K562 (cell line): ENCODE results near the gene PPIC. TPM values are rescaled to one million over a fixed set of nuclear protein-coding genes. Genes with fewer than 3 reads are reported as not detected.

Experiments
- ATAC-seq: fragments of 200-7000 bp; cut with Tn5 transposase; 3 replicates; pipeline ENCODE4 v1.9.1; 2020; ENCODE audit warnings: moderate library complexity
- BruUV-seq: library from RNA; stranded (reverse); fragments of 400-500 nt; replicated peaks from 2 replicates; lab custom pipeline; 2021; lab: Mats Ljungman, UMichigan
- CTCF ChIA-PET: fragments of 300-600 bp; formaldehyde crosslinking; extraction: SDS; loops from one replicate; lab custom pipeline; 2021; ENCODE audit warnings: low intra/inter-chr PET ratio; lab: Yijun Ruan, JAX
- POLR2A ChIA-PET: fragments of 300-600, 350-650 bp; sonication (Branson Sonifier 250); formaldehyde crosslinking; extraction: SDS; loops from one replicate; lab custom pipeline; 2021; ENCODE audit warnings: antibody characterized with exemption, inconsistent platforms; lab: Yijun Ruan, JAX
- DNase-seq, 4 experiments: peaks; one replicate each; pipeline versions ENCODE4 v3.0.0 to v3.0.0-alpha.2; 2011 to 2018; ENCODE audit warnings: low spot score in 3 of 4, mixed read lengths in 3 of 4; ENCODE audit errors: extremely low read depth in 1 of 4
- FAIRE-seq: peaks from 2 replicates; lab custom pipeline; 2011; peaks lifted over from hg19 to GRCh38; lab: Jason Lieb, UNC
- H2AFZ ChIP-seq: 2 replicates; pipeline ENCODE4 v1.6.0; 2011; ENCODE audit warnings: low read depth, low read length, control low read depth, inconsistent platforms
- H3K27ac ChIP-seq: fragments of 200-600 bp; 3 replicates; pipeline ENCODE4 v1.8.0; 2011; ENCODE audit warnings: low read depth, mild to moderate bottlenecking, control low read depth, inconsistent platforms, low read length, moderate library complexity, mixed read lengths; ENCODE audit errors: extremely low read depth
- H3K27me3 ChIP-seq, 2 experiments: fragments of 300-600 bp in 1 of 2; 2 replicates in 1 of 2; 3 replicates in 1 of 2; pipeline versions ENCODE4 v1.6.0 to v1.8.0; 2011; ENCODE audit warnings: inconsistent platforms in 2 of 2, low read length in 2 of 2, mild to moderate bottlenecking in 1 of 2, mixed read lengths in 1 of 2, moderate library complexity in 1 of 2; ENCODE audit not compliant: control insufficient read depth in 2 of 2, insufficient read depth in 2 of 2
- H3K36me3 ChIP-seq: fragments of 300-600 bp; 3 replicates; pipeline ENCODE4 v1.8.0; 2011; ENCODE audit warnings: mild to moderate bottlenecking, low read length, inconsistent platforms; ENCODE audit not compliant: control insufficient read depth, insufficient read depth
- H3K4me1 ChIP-seq, 2 experiments: fragments of 200-600 bp in 1 of 2; replicated peaks in 1 of 2; 2 replicates in 1 of 2; 3 replicates in 1 of 2; pipeline versions ENCODE4 v1.5.1 to v1.8.0; 2011; ENCODE audit warnings: inconsistent platforms in 2 of 2, low read length in 2 of 2, mild to moderate bottlenecking in 1 of 2, mixed read lengths in 1 of 2, moderate library complexity in 1 of 2; ENCODE audit not compliant: control insufficient read depth in 2 of 2, insufficient read depth in 2 of 2
- H3K4me2 ChIP-seq: 2 replicates; pipeline ENCODE4 v1.6.1; 2011; ENCODE audit warnings: low read length, control low read depth, inconsistent platforms, mixed read lengths; ENCODE audit not compliant: insufficient read depth
- H3K4me3 ChIP-seq: fragments of 200-600 bp; sonication (generic), shearing (Covaris generic); 2 replicates; pipeline ENCODE4 v1.5.1; 2016; ENCODE audit warnings: control low read depth, inconsistent platforms
- H3K79me2 ChIP-seq: fragments of 200-600 bp; 3 replicates; pipeline ENCODE4 v1.8.0; 2011; ENCODE audit warnings: low read length, inconsistent platforms; ENCODE audit not compliant: control insufficient read depth, insufficient read depth
- H3K9ac ChIP-seq, 2 experiments: 2 replicates each; pipeline versions ENCODE4 v1.6.0 to v1.6.1; 2011; ENCODE audit warnings: low read depth in 2 of 2, low read length in 2 of 2, control low read depth in 1 of 2, inconsistent platforms in 1 of 2, mild to moderate bottlenecking in 1 of 2, mixed read lengths in 1 of 2; ENCODE audit not compliant: insufficient read depth in 1 of 2
- H3K9me1 ChIP-seq: one replicate; pipeline ENCODE4 v1.6.0; 2011; ENCODE audit warnings: inconsistent platforms, mild to moderate bottlenecking, low read length, moderate library complexity; ENCODE audit not compliant: control insufficient read depth, insufficient read depth
- H3K9me3 ChIP-seq: replicated peaks from 2 replicates; pipeline ENCODE4 v1.5.1; 2011; ENCODE audit warnings: low read depth, low read length, inconsistent platforms; ENCODE audit not compliant: control insufficient read depth, insufficient read depth
- H4K20me1 ChIP-seq: replicated peaks from 2 replicates; pipeline ENCODE4 v1.6.1; 2011; ENCODE audit warnings: low read length, inconsistent platforms, mixed read lengths; ENCODE audit not compliant: control insufficient read depth, insufficient read depth
- CBFA2T2 ChIP-seq: fragments of 450-650 bp; conservative IDR thresholded peaks from 2 replicates; pipeline ENCODE4 v1.6.1; 2017; ENCODE audit warnings: mild to moderate bottlenecking
- CHD2 ChIP-seq: IDR thresholded peaks from 2 replicates; pipeline ENCODE4 v1.6.1; 2011; ENCODE audit warnings: low read depth, low read length
- ELF1 ChIP-seq: fragments of 200-800 bp; sonication (Bioruptor generic); IDR thresholded peaks from 2 replicates; pipeline ENCODE4 v1.6.1; 2016; ENCODE audit warnings: missing genetic modification characterization, missing compliant biosample characterization
- FOXA1 ChIP-seq: fragments of 450-650 bp; IDR thresholded peaks from 2 replicates; pipeline ENCODE4 v1.6.1; 2016; ENCODE audit warnings: mild to moderate bottlenecking, borderline replicate concordance
- IFI16 ChIP-seq: fragments of 250-450 bp; sonication (Bioruptor Pico); IDR thresholded peaks from 2 replicates; pipeline ENCODE4 v2.1.2; 2022; ENCODE audit warnings: mild to moderate bottlenecking, inconsistent platforms
- KLF6 ChIP-seq: fragments of 250-450 bp; sonication (Bioruptor Pico); IDR thresholded peaks from 2 replicates; pipeline ENCODE4 v1.4.0; 2020; ENCODE audit warnings: mild to moderate bottlenecking, moderate library complexity, borderline replicate concordance
- MEF2A ChIP-seq: IDR thresholded peaks from 2 replicates; pipeline ENCODE4 v1.6.1; 2011; ENCODE audit warnings: low read depth, mild to moderate bottlenecking, low read length, moderate library complexity; ENCODE audit not compliant: control insufficient read depth
- MLLT1 ChIP-seq, 2 experiments: fragments of 450-650 bp; IDR thresholded peaks; 2 replicates each; pipeline ENCODE4 v1.6.1; 2016
- NCOA6 ChIP-seq: fragments of 450-650 bp; IDR thresholded peaks from 2 replicates; pipeline ENCODE4 v1.6.1; 2017; ENCODE audit warnings: mild to moderate bottlenecking
- RUNX1 ChIP-seq: sonication (generic); IDR thresholded peaks from 2 replicates; pipeline ENCODE4 v1.6.1; 2016; ENCODE audit warnings: antibody characterized with exemption, low read depth
- SAFB ChIP-seq: fragments of 200-400 bp; formaldehyde crosslinking; IDR thresholded peaks from 2 replicates; pipeline ENCODE4 v1.6.1; 2017; ENCODE audit warnings: low read depth, low read length, borderline replicate concordance
- TEAD2 ChIP-seq: fragments of 450-650 bp; IDR thresholded peaks from 2 replicates; pipeline ENCODE4 v1.6.1; 2016; ENCODE audit warnings: missing genetic modification characterization, control low read depth, missing compliant biosample characterization
- ZBTB8A ChIP-seq: fragments of 450-650 bp; IDR thresholded peaks from 2 replicates; pipeline ENCODE4 v1.6.1; 2018; ENCODE audit warnings: mild to moderate bottlenecking, moderate library complexity; ENCODE audit not compliant: partially characterized antibody
- ZFP36 ChIP-seq: fragments of 150-350 bp; IDR thresholded peaks from 2 replicates; pipeline ENCODE4 v1.6.1; 2018; ENCODE audit warnings: low read length, low read depth; ENCODE audit not compliant: partially characterized antibody
- ZNF347 ChIP-seq: fragments of 450-650 bp; formaldehyde crosslinking; IDR thresholded peaks from 2 replicates; pipeline ENCODE4 v1.4.0; 2020; ENCODE audit warnings: low read depth, mild to moderate bottlenecking, moderate library complexity
- WGBS: fragments of 100-300 bp; shearing (Covaris generic); methylation state at CpG from one replicate; pipeline ENCODE4 v1.1.6; 2016; ENCODE audit warnings: low coverage, mixed read lengths; ENCODE audit not compliant: insufficient coverage; ENCODE audit errors: missing lambda C conversion rate; 5-methylcytosine and 5-hydroxymethylcytosine counted together
- in situ Hi-C: fragments of 300-500 bp; cut with MboI; formaldehyde crosslinking; loops from 4 replicates; pipeline ENCODE4 v1.15.0; 2018; ENCODE audit warnings: inconsistent platforms, mixed read lengths
- intact Hi-C: fragments of 100-400 bp; cut with micrococcal nuclease; formaldehyde crosslinking; loops from 2 replicates; pipeline ENCODE4 v1.14.2; 2022
- polyA plus RNA-seq, 8 experiments: library from polyadenylated mRNA; depleted of rRNA in 4 of 8; stranded (reverse) in 5 of 8; unstranded in 3 of 8; fragments of >200 nt; fragmentation: Nextera tagmentation in 2 of 8; fragmentation: Illumina TruSeq in 1 of 8; extraction: Ambion mirVana in 2 of 8; extraction: Trizol in 1 of 8; gene quantifications; 2 replicates each; pipeline versions ENCODE4 v1.2.1 to v1.2.3, GENCODE V29; 2011 to 2014; ENCODE audit warnings: inconsistent platforms in 1 of 8, missing spikeins in 1 of 8
- total RNA-seq, 7 experiments: library from RNA; depleted of rRNA in 6 of 7; stranded (reverse); fragments of >200 nt in 6 of 7; fragmentation: Illumina TruSeq in 2 of 7; extraction: Trizol in 2 of 7; gene quantifications; 2 replicates each; pipeline versions ENCODE4 v1.2.1 to v1.2.3, GENCODE V29; 2011 to 2021; ENCODE audit warnings: low replicate concordance in 1 of 7
- TF ChIP-seq, protein P1 (sequence below), 2 experiments: fragments of 450-650 bp; conservative IDR thresholded peaks; 2 replicates each; pipeline ENCODE4 v1.6.1; 2017; ENCODE audit warnings: mild to moderate bottlenecking in 2 of 2, moderate library complexity in 2 of 2
- TF ChIP-seq, protein P2 (sequence below): IDR thresholded peaks from 3 replicates; pipeline ENCODE4 v1.6.1; 2011; ENCODE audit warnings: borderline replicate concordance, mild to moderate bottlenecking; ENCODE audit not compliant: insufficient read length, insufficient read depth

Gene PPIC
- total and polyA plus RNA-seq, 9 of the 15 experiments (the other 6 are each of a cell fraction or from before 2014, with no cell fraction given), result 1.3 to 4.5 (median 2.8) TPM

DNA sequence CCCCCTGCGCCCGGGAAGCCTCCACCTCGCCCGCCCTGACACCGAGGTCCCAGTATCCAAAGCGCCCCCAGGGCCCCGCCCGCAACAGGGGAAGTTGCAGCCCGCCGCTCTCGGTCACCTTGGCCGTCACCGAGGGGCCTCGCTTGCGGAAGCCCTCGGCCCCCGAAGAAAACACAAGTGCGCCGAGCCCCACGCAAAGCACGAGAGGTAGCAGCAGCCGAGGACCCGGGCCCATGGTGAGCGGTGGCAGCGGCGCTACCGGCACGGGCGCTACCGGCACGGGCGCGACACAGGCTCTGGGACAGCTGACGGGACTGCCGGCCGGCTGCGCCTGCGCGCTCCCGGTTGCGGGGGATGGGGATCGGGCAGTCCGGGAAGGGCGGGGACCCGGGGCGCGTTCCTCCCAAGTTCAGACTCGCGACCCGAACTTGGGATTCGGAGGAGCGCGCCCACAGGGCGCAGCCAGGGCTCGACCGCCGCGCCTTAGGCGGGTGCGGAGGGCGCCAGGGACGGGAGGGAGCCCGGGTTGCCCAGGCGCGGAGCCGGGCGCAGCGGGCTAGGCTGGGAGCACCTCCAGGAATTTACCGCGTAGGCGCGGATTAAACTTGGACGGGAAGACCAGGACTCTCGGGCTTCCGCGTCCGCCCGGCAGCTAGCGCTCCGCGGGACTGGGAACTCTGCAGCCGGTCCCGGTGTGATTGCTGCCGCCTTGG, at the start of gene PPIC (continued):
- TF ChIP-seq MLLT1 (IDR thresholded peaks at IDR 0.05), result no peak
- TF ChIP-seq ELF1 (tag), result peak; percentile 36; the same call in 1 of the 2 replicates
- no peak for TF ChIP-seq KLF6
- 0 out of 2 replicates have a peak, but pooled peaks have one; percentile 36 for TF ChIP-seq NCOA6
- TF ChIP-seq, protein P1, sequence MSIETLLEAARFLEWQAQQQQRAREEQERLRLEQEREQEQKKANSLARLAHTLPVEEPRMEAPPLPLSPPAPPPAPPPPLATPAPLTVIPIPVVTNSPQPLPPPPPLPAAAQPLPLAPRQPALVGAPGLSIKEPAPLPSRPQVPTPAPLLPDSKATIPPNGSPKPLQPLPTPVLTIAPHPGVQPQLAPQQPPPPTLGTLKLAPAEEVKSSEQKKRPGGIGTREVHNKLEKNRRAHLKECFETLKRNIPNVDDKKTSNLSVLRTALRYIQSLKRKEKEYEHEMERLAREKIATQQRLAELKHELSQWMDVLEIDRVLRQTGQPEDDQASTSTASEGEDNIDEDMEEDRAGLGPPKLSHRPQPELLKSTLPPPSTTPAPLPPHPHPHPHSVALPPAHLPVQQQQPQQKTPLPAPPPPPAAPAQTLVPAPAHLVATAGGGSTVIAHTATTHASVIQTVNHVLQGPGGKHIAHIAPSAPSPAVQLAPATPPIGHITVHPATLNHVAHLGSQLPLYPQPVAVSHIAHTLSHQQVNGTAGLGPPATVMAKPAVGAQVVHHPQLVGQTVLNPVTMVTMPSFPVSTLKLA (conservative IDR thresholded peaks at IDR 0.05), result no peak

GRCh38 chr5:123085638-123086286, 49.2 kb upstream of the PPIC start:
- Histone ChIP-seq H3K27ac (no peak overlapping the region), H3K4me3 (no peak overlapping the region), H4K20me1 (no peaks in the 10 kb centered on the region), H3K9me3 (no peaks in the 10 kb centered on the region), H3K4me2 (no peak overlapping the region), H3K9me1 (peaks cover 3% of the 10 kb centered on the region), H3K36me3 (no peaks in the 10 kb centered on the region), H2AFZ (no peak overlapping the region), H3K79me2 (no peaks in the 10 kb centered on the region), H3K27me3 (peaks cover 29 to 72% of the 10 kb centered on the region in 2 experiments), H3K9ac (no peak overlapping the region), H3K4me1 (peaks cover 0 to 22% of the 10 kb centered on the region in 2 experiments; a peak in 2 of 5 replicates)
- in situ Hi-C loops, result no loop called here
- under 1% methylated on average over 11 of the region's 12 CpGs for WGBS
- no peak for ATAC-seq
- DNase-seq, result no peak
- POLR2A ChIA-PET, result no interaction called here
- CTCF ChIA-PET, result no interaction called here
- intact Hi-C loops, result no loop called here
- BruUV-seq, result no TSS peak
- FAIRE-seq, result no peak
- TF ChIP-seq SAFB, result no peak
- TF ChIP-seq FOXA1, result no peak
- TF ChIP-seq, protein P2, sequence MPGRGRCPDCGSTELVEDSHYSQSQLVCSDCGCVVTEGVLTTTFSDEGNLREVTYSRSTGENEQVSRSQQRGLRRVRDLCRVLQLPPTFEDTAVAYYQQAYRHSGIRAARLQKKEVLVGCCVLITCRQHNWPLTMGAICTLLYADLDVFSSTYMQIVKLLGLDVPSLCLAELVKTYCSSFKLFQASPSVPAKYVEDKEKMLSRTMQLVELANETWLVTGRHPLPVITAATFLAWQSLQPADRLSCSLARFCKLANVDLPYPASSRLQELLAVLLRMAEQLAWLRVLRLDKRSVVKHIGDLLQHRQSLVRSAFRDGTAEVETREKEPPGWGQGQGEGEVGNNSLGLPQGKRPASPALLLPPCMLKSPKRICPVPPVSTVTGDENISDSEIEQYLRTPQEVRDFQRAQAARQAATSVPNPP, result no peak
- TF ChIP-seq ZNF347, result no peak
- no peak for TF ChIP-seq RUNX1
- TF ChIP-seq CBFA2T2, result no peak
- no peak for TF ChIP-seq IFI16 (CRISPR knock-in tag)
- no peak for TF ChIP-seq ZBTB8A
- TF ChIP-seq ZFP36, result no peak
- TF ChIP-seq ELF1 (tag), result no peak
- no peak for TF ChIP-seq TEAD2 (tag)
- no peak for TF ChIP-seq MEF2A
- TF ChIP-seq CHD2, result no peak
